ENCODE measurements around the gene RGS9. TPM values are rescaled to one million over a fixed set of nuclear protein-coding genes. Genes with fewer than 3 reads are reported as not detected.

The RGS9 gene
- total RNA-seq, 1 donor from 2014 or later = 8.1 TPM

- no peaks in the 10 kb centered on the region for H3K27me3 ChIP-seq
- intact Hi-C loops (cut with DNase I) = no loop called here
- TF ChIP-seq POLR2A (IDR thresholded peaks at IDR 0.05) = no peak
- no peak for TF ChIP-seq POLR2AphosphoS5 (IDR thresholded peaks at IDR 0.05; ENCODE audit: insufficient read depth in 1 of 2, low read depth in 1 of 2)
- TF ChIP-seq CTCF (IDR thresholded peaks at IDR 0.05) = no peak
- DNase-seq (ENCODE audit: extremely low spot score in 2 of 2) = no peak
- no peak overlapping the region for H3K4me3 ChIP-seq
- H3K27ac ChIP-seq = no peak overlapping the region
- H3K4me1 ChIP-seq = peaks cover 4% of the 10 kb centered on the region
- no peaks in the 10 kb centered on the region for H3K36me3 ChIP-seq
- H3K9me3 ChIP-seq = no peaks in the 10 kb centered on the region
These were observed 44.3 kb downstream of the RGS9 start for GRCh38 chr17:65181237-65182061.

GRCh38 chr17:65182233-65182632, 45.1 kb downstream of the RGS9 start:
- H3K36me3 ChIP-seq = no peaks in the 10 kb centered on the region
- no peaks in the 10 kb centered on the region for H3K9me3 ChIP-seq
- intact Hi-C loops (cut with DNase I) = no loop called here
- peaks cover 4% of the 10 kb centered on the region for H3K4me1 ChIP-seq
- TF ChIP-seq CTCF (IDR thresholded peaks at IDR 0.05) (no peak), POLR2A (IDR thresholded peaks at IDR 0.05) (no peak), POLR2AphosphoS5 (IDR thresholded peaks at IDR 0.05; ENCODE audit: insufficient read depth in 1 of 2, low read depth in 1 of 2) (no peak)
- H3K27me3 ChIP-seq = no peaks in the 10 kb centered on the region
- no peak for DNase-seq (ENCODE audit: extremely low spot score in 2 of 2)
- no peak overlapping the region for H3K27ac ChIP-seq
- no peak overlapping the region for H3K4me3 ChIP-seq

GRCh38 chr17:65183736-65184135, 46.6 kb downstream of the RGS9 start:
- Histone ChIP-seq H3K9me3 (no peaks in the 10 kb centered on the region), H3K27ac (no peak overlapping the region), H3K4me1 (peaks cover 4% of the 10 kb centered on the region), H3K36me3 (no peaks in the 10 kb centered on the region), H3K4me3 (no peak overlapping the region), H3K27me3 (no peaks in the 10 kb centered on the region)
- TF ChIP-seq POLR2A (IDR thresholded peaks at IDR 0.05) (no peak), POLR2AphosphoS5 (IDR thresholded peaks at IDR 0.05; ENCODE audit: insufficient read depth in 1 of 2, low read depth in 1 of 2) (no peak), CTCF (IDR thresholded peaks at IDR 0.05) (no peak)
- intact Hi-C loops (cut with DNase I) = no loop called here
- no peak for DNase-seq (ENCODE audit: extremely low spot score in 2 of 2)

GRCh38 chr17:65184235-65184959, 47.2 kb downstream of the RGS9 start:
- no peak overlapping the region for H3K27ac ChIP-seq
- no peaks in the 10 kb centered on the region for H3K4me1 ChIP-seq
- no peak overlapping the region for H3K4me3 ChIP-seq
- H3K9me3 ChIP-seq = no peaks in the 10 kb centered on the region
- H3K36me3 ChIP-seq = no peaks in the 10 kb centered on the region
- H3K27me3 ChIP-seq = no peaks in the 10 kb centered on the region
- intact Hi-C loops (cut with DNase I) = no loop called here
- DNase-seq (ENCODE audit: extremely low spot score in 2 of 2) = no peak
- no peak for TF ChIP-seq POLR2A (IDR thresholded peaks at IDR 0.05)
- TF ChIP-seq CTCF (IDR thresholded peaks at IDR 0.05) = no peak
- TF ChIP-seq POLR2AphosphoS5 (IDR thresholded peaks at IDR 0.05; ENCODE audit: insufficient read depth in 1 of 2, low read depth in 1 of 2) = no peak

- Histone ChIP-seq H3K4me3 (no peak overlapping the region), H3K27ac (no peak overlapping the region), H3K36me3 (no peaks in the 10 kb centered on the region), H3K27me3 (no peaks in the 10 kb centered on the region), H3K4me1 (no peaks in the 10 kb centered on the region), H3K9me3 (no peaks in the 10 kb centered on the region)
- DNase-seq (ENCODE audit: extremely low spot score in 2 of 2) = no peak
- intact Hi-C loops (cut with DNase I) = no loop called here
- TF ChIP-seq POLR2A (IDR thresholded peaks at IDR 0.05) = no peak
- TF ChIP-seq POLR2AphosphoS5 (IDR thresholded peaks at IDR 0.05; ENCODE audit: insufficient read depth in 1 of 2, low read depth in 1 of 2) = no peak
- no peak for TF ChIP-seq CTCF (IDR thresholded peaks at IDR 0.05)
These were observed 47.9 kb downstream of the RGS9 start for GRCh38 chr17:65185062-65185461.

Measured in vagina (tissue), 2 donors.